Activated T-helper 2 cell treated with anti-CD3 and anti-CD28 coated beads, Interferon-gamma antibody, Interleukin-2, Interleukin-4, amounts not matched to agents 10 μg/mL and 5 μg/mL and 100 μg/mL, durations not matched to agents 14 hours and 24 hours and 36 hours (primary cell): ENCODE measurements around the gene PPIE. TPM values are rescaled to one million over a fixed set of nuclear protein-coding genes. Genes with fewer than 3 reads are reported as not detected.
"Not testable (repeated sequence)": the region's sequence is repeated elsewhere in the genome, so short reads cannot be mapped to it uniquely, and the experiment has no call there.

Experiments used
- DNase-seq: peaks from one replicate; pipeline ENCODE4 v3.0.0; 2021; ENCODE audit warnings: low spot score
- H3K27ac Mint-ChIP-seq: one replicate; pipeline ENCODE4 v1.8.0; 2021; ENCODE audit warnings: mixed read lengths
- H3K27me3 Mint-ChIP-seq: one replicate; pipeline ENCODE4 v1.8.0; 2021; ENCODE audit warnings: low read depth, mixed read lengths
- H3K36me3 Mint-ChIP-seq: one replicate; pipeline ENCODE4 v1.8.0; 2021; ENCODE audit warnings: low read depth, mixed read lengths
- H3K4me1 Mint-ChIP-seq: one replicate; pipeline ENCODE4 v1.8.0; 2021; ENCODE audit warnings: low read depth, mixed read lengths
- H3K4me3 Mint-ChIP-seq: one replicate; pipeline ENCODE4 v1.8.0; 2021; ENCODE audit warnings: low read depth, mild to moderate bottlenecking, moderate library complexity, mixed read lengths
- H3K9me3 Mint-ChIP-seq: one replicate; pipeline ENCODE4 v1.8.0; 2021; ENCODE audit warnings: mixed read lengths
- intact Hi-C: fragments of 100-400 bp; cut with micrococcal nuclease; formaldehyde crosslinking; loops from one replicate; pipeline ENCODE4 v1.15.1; 2023
- total RNA-seq: library from RNA; stranded (reverse); gene quantifications from 2 replicates; pipeline ENCODE4 v1.2.3, GENCODE V29; 2022

The PPIE gene
- total RNA-seq, 1 donor from 2014 or later, result 63.0 TPM

DNA sequence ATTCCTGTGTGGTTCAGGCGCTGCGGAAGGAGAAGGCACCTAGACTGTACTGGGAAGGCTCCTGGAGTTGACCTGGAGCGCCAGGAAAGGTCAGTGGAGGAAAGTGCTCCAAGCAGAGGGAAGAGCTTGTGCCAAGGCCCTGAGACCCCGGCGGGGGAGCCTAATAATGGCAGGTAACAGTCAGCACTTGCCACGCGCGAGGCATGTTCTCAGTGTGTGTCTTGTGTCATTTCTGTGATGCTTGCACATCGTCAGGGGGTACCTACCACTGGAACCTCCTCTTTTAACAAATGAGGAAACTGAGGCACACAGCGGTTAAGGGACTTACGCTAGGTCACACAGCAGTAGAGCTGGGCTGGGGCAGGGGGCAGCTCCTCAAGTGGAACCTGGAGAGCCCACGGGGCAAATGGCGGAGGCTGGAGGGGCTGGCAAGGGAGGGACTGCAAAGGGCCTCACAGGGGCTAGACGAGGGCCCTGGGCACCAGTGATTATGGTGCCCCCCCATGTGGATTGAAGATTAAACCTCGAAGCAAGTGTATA, 51.0 kb downstream of the PPIE start:
- no peaks in the 10 kb centered on the region for H3K36me3 Mint-ChIP-seq
- peaks cover 12% of the 10 kb centered on the region for H3K4me1 Mint-ChIP-seq
- H3K4me3 Mint-ChIP-seq, result peak overlapping the region; percentile 75
- peak overlapping the region; percentile 58 for H3K27ac Mint-ChIP-seq
- intact Hi-C loops, result loop anchor here (5.0 to 10.0 kb wide), 2 partner anchors 32 to 185 kb away; no protein-coding TSS in a partner anchor
- H3K27me3 Mint-ChIP-seq, result peaks cover 29% of the 10 kb centered on the region
- H3K9me3 Mint-ChIP-seq, result no peaks in the 10 kb centered on the region
- DNase-seq, result no peak

DNA sequence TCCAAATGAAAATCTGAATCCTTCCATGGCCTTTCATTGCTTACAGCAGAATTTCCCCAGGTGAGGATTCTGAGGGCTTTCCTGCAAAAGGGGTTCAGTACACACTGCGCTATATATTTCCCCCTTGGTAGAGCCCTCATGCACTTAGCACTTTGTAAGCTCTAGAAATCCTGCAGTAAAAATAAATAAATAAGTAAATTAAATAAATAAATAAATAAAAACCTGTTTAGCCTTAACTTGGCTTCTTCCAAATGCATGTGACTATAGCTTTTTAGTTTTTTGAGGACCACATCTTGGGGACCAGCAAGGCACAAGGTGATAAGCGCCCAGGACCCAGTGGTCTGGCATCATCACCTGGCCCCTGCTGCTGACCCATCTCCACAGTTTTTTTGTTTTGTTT, 53.2 kb downstream of the PPIE start:
- Mint-ChIP-seq H3K4me1 (peaks cover 12% of the 10 kb centered on the region), H3K27ac (no peak overlapping the region), H3K36me3 (no peaks in the 10 kb centered on the region), H3K9me3 (no peaks in the 10 kb centered on the region), H3K27me3 (peaks cover 24% of the 10 kb centered on the region), H3K4me3 (no peak overlapping the region)
- intact Hi-C loops, result loop anchor here (5.0 to 10.0 kb wide), 2 partner anchors 35 to 187 kb away; no protein-coding TSS in a partner anchor
- DNase-seq, result no peak

DNA sequence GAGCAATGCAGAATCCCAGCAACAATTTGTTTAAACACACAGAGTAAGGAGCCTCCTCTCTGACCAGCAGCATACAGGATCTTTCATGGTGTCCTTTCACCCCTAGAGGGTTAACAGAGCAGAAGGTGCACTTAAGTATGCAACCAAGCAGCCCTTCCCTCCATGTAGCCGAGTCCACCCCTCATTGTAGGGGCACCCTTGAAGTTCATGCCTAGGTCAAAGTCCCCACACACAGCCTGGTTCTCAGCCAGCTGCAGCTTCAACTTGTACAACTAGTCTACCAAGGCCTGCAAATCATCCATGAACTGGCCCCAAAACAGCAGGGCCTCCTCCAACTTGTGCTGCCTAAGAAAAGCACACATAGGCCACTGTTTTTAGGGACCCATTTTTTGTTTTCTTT, 57.0 kb downstream of the PPIE start:
- Mint-ChIP-seq H3K9me3 (no peaks in the 10 kb centered on the region), H3K4me1 (peaks cover 16% of the 10 kb centered on the region), H3K36me3 (peaks cover 3% of the 10 kb centered on the region), H3K27ac (no peak overlapping the region), H3K4me3 (no peak overlapping the region), H3K27me3 (peaks cover 11% of the 10 kb centered on the region)
- DNase-seq, result no peak
- intact Hi-C loops, result loop anchor here (5.0 to 10.0 kb wide), 2 partner anchors 58 to 191 kb away; partner anchors contain the start of gene PPIE

DNA sequence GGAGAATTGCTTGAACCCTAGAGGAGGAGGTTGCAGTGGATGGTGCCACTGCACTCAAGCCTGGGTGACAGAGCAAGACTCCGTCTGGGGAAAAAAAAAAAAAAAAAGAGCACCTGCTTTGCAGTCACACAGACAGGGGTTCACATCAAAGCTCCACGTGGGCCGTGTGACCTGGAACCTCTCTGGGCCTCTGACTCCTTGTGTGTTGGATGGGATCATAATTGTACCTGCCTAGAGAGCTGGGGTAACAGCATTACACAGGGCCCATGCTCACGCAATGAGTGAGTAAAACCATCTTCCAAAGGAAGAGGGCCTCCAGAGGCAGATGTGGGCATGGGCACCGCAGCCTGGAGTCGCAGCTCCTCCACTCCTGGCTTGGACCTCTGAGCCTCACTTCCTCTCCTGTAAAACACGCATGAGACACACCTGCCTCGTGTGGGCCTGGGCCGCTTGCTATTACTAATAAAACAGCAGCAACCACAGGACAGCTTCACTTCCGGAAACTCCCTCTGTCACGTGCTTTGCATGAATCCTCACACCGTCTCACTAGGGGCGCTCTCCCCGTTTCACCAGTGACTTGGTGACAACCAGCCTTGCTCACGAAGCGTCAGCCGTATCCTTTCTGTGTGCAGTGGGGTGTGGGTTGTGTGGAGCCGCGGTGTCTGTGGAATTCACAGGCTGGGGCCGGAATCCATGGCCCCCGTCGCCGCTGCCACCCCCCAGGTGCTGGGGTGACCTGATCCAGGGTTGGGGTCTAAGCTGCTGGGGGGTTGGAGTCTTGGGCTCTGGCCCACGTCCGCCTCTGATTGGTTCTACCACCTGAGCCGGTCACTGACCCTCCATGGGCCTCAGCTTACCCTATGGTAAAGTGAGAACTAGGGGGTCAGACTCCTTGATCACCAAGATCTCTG, 60.4 kb downstream of the PPIE start:
- not testable (repeated sequence) for H3K9me3 Mint-ChIP-seq, H3K27me3 Mint-ChIP-seq, H3K36me3 Mint-ChIP-seq
- peak overlapping the region; percentile 55 for H3K4me3 Mint-ChIP-seq
- peaks cover 10% of the 10 kb centered on the region for H3K4me1 Mint-ChIP-seq
- intact Hi-C loops, result loop anchor here (2.0 to 10.0 kb wide), 3 partner anchors 62 to 194 kb away; partner anchors contain the start of gene PPIE
- peak; percentile 84 for DNase-seq
- peak overlapping the region; percentile 72 for H3K27ac Mint-ChIP-seq

DNA sequence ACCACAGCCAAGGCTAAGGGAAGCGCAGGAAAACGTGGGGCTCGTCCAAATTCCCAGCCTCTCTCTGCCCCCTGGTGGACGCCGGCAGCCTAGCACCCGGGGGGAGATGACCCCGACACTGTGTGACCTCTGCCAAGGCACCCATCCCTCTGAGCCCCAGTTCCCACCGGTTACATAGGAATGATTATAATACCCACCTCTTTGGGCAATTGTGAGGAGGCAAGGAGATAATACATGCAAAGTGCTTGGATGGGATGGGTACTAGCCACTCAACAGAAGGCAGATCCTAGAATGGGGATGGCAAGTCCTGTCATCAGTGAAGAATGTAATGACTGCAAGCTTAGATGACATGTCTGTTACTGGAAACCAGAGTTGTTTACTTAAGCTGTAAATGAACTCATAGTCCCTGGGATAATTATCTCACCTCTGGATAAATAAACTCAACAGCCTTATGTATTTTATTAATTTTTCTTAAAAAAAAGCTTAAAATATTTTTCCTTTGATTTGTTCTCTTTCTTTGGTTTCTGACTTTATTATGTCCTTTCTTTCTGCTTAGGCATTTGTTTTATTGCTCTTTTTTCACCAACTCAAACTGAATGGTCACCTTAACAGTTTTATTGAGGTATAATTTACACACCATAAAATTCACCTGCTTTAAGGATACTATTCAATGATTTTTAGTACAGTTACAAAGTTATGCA, 61.2 kb downstream of the PPIE start:
- peak overlapping the region; percentile 72 for H3K27ac Mint-ChIP-seq
- no peaks in the 10 kb centered on the region for H3K27me3 Mint-ChIP-seq
- peak overlapping the region; percentile 55 for H3K4me3 Mint-ChIP-seq
- H3K4me1 Mint-ChIP-seq, result peaks cover 10% of the 10 kb centered on the region
- no peaks in the 10 kb centered on the region for H3K9me3 Mint-ChIP-seq
- peak; percentile 48 for DNase-seq
- peaks cover 3% of the 10 kb centered on the region for H3K36me3 Mint-ChIP-seq
- intact Hi-C loops, result loop anchor here (2.0 to 10.0 kb wide), 3 partner anchors 63 to 195 kb away; partner anchors contain the start of gene PPIE

DNA sequence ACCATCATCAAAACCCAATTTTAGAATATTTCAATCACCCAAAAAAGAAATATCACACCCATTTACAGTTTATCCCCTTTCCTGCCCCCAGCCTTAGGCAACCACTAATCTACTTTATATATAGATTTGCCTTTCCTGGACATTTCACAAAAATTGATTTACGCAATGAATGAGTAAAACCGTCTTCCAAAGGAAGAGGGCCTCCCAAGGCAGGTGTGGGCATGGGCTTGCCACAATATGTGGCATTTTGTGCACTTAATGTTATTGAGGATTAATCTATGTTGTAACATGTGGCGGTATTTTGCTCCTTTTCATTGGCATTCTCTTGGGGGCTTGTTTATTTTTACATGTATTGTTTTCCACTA, 61.8 kb downstream of the PPIE start:
- peaks cover 10% of the 10 kb centered on the region for H3K4me1 Mint-ChIP-seq
- H3K36me3 Mint-ChIP-seq, result peaks cover 3% of the 10 kb centered on the region
- intact Hi-C loops, result no loop called here
- no peak overlapping the region for H3K4me3 Mint-ChIP-seq
- H3K27ac Mint-ChIP-seq, result no peak overlapping the region
- H3K27me3 Mint-ChIP-seq, result no peaks in the 10 kb centered on the region
- no peak for DNase-seq
- H3K9me3 Mint-ChIP-seq, result no peaks in the 10 kb centered on the region

DNA sequence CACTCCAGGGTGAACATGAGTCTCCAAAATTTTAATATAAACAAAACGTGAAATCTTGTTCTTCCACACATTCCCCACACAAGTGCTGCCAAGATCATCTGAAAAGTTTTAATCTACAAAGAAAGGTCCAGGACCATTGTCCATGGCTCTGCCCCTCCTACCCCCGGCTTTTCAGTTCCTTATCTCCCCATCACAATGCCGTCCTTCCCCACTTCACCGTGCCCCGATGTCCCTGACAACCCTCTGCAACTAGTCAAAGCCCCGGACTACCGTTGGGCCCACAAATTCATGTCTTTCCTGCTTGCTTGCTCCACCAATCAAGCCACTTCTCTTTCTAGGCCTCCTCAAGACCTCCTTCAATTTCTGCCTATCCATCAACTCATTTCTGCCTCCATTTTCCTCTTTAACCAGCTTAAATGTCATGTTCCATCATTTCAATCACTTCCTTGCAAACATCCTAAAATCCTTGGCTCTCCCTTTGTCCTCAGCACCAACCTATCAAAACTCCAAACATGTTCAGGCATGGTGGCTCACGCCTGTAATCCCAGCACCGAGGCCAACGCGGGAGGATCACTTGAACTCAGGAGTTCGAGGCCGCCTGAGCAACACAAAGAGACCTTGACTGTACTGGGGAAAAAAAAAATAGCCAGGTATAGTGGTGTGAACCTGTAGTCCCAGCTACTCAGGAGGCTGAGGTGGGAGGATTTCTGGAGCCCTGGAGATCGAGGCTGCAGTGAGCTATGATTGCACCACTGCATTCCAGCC, 64.0 kb downstream of the PPIE start:
- intact Hi-C loops, result no loop called here
- no peak for DNase-seq
- Mint-ChIP-seq H3K4me3 (no peak overlapping the region), H3K27me3 (no peaks in the 10 kb centered on the region), H3K4me1 (peaks cover 10% of the 10 kb centered on the region), H3K27ac (no peak overlapping the region), H3K9me3 (no peaks in the 10 kb centered on the region), H3K36me3 (peaks cover 3% of the 10 kb centered on the region)

DNA sequence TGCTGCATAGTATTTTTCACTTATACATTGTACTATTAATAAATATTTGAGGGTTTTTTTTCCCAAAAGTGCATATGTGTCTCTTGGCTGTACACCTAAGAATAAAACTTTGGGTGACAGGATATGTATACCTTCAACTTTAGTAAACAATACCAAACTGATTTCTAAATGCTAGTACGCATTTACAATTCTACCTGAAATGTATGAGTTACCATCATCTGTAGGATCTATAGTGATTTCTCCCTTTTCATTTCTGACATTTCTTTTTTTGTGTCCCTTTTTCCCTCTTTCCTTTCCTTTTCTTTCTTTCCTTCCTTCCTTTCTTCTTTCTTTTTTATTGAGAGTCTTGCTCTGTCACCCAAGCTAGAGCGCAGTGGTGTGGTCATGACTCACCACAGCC, 66.7 kb downstream of the PPIE start:
- H3K36me3 Mint-ChIP-seq, result no peaks in the 10 kb centered on the region
- H3K9me3 Mint-ChIP-seq, result no peaks in the 10 kb centered on the region
- H3K4me1 Mint-ChIP-seq, result no peaks in the 10 kb centered on the region
- H3K27me3 Mint-ChIP-seq, result no peaks in the 10 kb centered on the region
- DNase-seq, result no peak
- intact Hi-C loops, result no loop called here
- H3K4me3 Mint-ChIP-seq, result no peak overlapping the region
- no peak overlapping the region for H3K27ac Mint-ChIP-seq

DNA sequence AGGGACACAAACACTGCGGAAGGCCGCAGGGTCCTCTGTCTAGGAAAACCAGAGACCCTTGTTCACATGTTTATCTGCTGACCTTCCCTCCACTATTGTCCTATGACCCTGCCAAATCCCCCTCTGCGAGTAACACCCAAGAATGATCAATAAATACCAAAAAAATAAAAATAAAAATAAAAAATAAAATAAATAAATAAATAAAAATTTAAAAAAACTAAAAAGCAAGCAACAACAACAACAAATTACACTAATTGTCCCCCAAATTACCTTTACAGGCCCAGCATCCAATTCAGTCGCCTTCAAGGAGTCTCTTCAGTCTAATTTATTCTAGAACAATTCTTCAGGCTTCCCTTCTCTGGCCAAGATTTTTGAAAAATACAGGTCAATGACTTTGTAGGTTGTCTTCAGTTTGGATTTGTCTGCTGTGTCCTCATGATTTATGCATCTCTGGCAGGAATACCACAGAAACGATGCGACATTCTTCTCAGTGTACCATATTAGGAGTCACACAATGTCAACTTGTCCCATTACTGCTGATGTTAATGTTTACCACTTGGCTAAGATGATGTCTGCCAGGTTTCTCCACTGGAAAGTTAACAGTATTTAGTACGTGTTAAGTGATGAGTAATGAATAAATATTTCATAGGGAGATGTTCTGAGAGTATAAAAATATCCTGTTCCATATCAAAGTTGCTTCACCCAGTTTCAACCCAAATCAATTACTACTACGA, 70.3 kb downstream of the PPIE start:
- Mint-ChIP-seq H3K4me3 (no peak overlapping the region), H3K4me1 (no peaks in the 10 kb centered on the region), H3K36me3 (no peaks in the 10 kb centered on the region), H3K27ac (no peak overlapping the region), H3K9me3 (no peaks in the 10 kb centered on the region), H3K27me3 (peaks cover 6% of the 10 kb centered on the region)
- no peak for DNase-seq
- intact Hi-C loops, result no loop called here

DNA sequence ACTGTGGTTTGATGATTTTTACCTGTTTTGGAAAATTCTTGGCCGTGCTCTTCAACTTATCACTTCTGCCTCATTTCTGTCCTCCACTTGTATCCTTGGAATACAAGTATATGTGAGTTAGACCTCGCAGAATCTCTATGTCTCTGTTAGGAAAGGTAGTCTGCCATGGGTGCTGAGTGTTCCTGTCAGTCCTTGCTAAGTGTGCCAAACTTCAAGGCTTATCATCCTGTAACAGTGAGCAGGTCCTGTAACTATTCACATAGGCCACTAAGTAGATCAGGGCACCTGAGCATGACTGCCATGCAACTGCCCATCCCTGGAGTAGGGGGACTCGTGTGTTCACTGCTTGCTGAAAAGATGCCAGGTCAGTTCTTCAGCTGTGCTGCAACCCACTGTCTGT, 74.2 kb downstream of the PPIE start:
- Mint-ChIP-seq H3K27ac (no peak overlapping the region), H3K9me3 (no peaks in the 10 kb centered on the region), H3K4me1 (peaks cover 10% of the 10 kb centered on the region), H3K36me3 (no peaks in the 10 kb centered on the region), H3K4me3 (no peak overlapping the region), H3K27me3 (peaks cover 24% of the 10 kb centered on the region)
- intact Hi-C loops, result no loop called here
- DNase-seq, result no peak
